H1 (cell line): ENCODE data around the gene BIK. TPM values are rescaled to one million over a fixed set of nuclear protein-coding genes. Genes with fewer than 3 reads are reported as not detected.

Experiments used
- CHD7 ChIP-seq: fragments of 300-600 bp; sonication (generic); IDR thresholded peaks from 2 replicates; pipeline ENCODE4 v1.7.1; 2012; ENCODE audit warnings: low read length, moderate library complexity, mild to moderate bottlenecking, inconsistent platforms; ENCODE audit not compliant: insufficient replicate concordance
- CREB1 ChIP-seq: IDR thresholded peaks from 2 replicates; pipeline ENCODE4 v1.6.1; 2012; ENCODE audit warnings: inconsistent platforms
- E2F6 ChIP-seq: IDR thresholded peaks from 2 replicates; pipeline ENCODE4 v1.6.1; 2012; ENCODE audit warnings: inconsistent platforms
- EGR1 ChIP-seq: IDR thresholded peaks from 2 replicates; pipeline ENCODE4 v1.6.1; 2011; ENCODE audit warnings: low read depth, low read length, borderline replicate concordance
- MAX ChIP-seq: IDR thresholded peaks from 2 replicates; pipeline ENCODE4 v1.6.1; 2012; ENCODE audit warnings: inconsistent platforms
- TBP ChIP-seq: IDR thresholded peaks from 2 replicates; pipeline ENCODE4 v1.6.1; 2011; ENCODE audit warnings: low read depth, low read length, improper control_type of control experiment
- TEAD4 ChIP-seq: IDR thresholded peaks from 2 replicates; pipeline ENCODE4 v1.6.1; 2012; ENCODE audit warnings: low read depth, low read length, inconsistent platforms, mixed read lengths
- YY1 ChIP-seq: IDR thresholded peaks from 2 replicates; pipeline ENCODE4 v1.6.1; 2011; ENCODE audit warnings: low read depth, mild to moderate bottlenecking, low read length
- polyA plus RNA-seq, 7 experiments: library from polyadenylated mRNA; depleted of rRNA in 3 of 7; stranded (reverse) in 5 of 7; unstranded in 2 of 7; fragments of >200 nt in 5 of 7; fragments of 200-250 nt in 2 of 7; gene quantifications; 1 replicate in 5 of 7; 2 replicates in 1 of 7; 4 replicates in 1 of 7; pipeline versions ENCODE4 v1.2.1 to v1.2.3, GENCODE V29; 2011 to 2013; ENCODE audit warnings: missing spikeins in 2 of 7, mixed read lengths in 2 of 7
- total RNA-seq: library from RNA; stranded (reverse); fragmentation: NEBNext Ultra II Directional; extraction: Animal tissue kit (Norgen Biotek cat#: 25700); gene quantifications from 2 replicates; pipeline ENCODE4 v1.2.1, GENCODE V29; 2021

Gene BIK
- total and polyA plus RNA-seq, 2 of the 8 experiments (the other 6 are each of a cell fraction or from before 2014, with no cell fraction given) = 3.3 to 5.5 TPM

GRCh38 chr22:43096420-43096819 lies 14.1 kb upstream of the BIK start (continued):
- no peak for TF ChIP-seq CHD7
- TF ChIP-seq MAX = no peak
- no peak for TF ChIP-seq CREB1
- no peak for TF ChIP-seq EGR1
- no peak for TF ChIP-seq E2F6
- no peak for TF ChIP-seq YY1
- no peak for TF ChIP-seq TEAD4
- no peak for TF ChIP-seq TBP
